Measurements from ENCODE around the gene TNFSF13.

Gene TNFSF13

DNA sequence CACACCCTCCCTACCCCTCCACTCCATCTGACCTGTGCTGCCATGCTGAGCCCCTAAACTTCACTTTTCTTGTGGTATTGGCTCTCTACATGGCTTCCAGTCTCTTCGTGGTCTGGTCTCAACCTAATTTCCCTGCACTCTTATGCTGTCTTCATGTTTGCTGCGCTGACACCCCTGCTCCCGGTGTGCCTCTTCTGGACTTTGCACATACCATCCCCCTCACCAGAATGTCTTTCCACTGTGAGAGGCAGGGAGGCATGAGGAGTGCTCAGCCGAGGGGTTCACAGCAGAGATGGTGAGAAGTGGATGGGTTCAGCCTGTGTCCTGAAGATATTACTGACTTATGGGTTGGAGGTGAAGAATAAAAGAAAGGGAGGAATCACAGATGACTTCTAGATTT is 7.2 kb upstream of the TNFSF13 start:
- TF ChIP-seq, protein P1, sequence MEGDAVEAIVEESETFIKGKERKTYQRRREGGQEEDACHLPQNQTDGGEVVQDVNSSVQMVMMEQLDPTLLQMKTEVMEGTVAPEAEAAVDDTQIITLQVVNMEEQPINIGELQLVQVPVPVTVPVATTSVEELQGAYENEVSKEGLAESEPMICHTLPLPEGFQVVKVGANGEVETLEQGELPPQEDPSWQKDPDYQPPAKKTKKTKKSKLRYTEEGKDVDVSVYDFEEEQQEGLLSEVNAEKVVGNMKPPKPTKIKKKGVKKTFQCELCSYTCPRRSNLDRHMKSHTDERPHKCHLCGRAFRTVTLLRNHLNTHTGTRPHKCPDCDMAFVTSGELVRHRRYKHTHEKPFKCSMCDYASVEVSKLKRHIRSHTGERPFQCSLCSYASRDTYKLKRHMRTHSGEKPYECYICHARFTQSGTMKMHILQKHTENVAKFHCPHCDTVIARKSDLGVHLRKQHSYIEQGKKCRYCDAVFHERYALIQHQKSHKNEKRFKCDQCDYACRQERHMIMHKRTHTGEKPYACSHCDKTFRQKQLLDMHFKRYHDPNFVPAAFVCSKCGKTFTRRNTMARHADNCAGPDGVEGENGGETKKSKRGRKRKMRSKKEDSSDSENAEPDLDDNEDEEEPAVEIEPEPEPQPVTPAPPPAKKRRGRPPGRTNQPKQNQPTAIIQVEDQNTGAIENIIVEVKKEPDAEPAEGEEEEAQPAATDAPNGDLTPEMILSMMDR (conservative IDR thresholded peaks at IDR 0.05; ENCODE audit: low read depth, low read length): no peak
- no peak overlapping the region for H3K4me3 ChIP-seq (ENCODE audit: low read depth, low read length)
- no peak for DNase-seq (ENCODE audit: low read depth)

DNA sequence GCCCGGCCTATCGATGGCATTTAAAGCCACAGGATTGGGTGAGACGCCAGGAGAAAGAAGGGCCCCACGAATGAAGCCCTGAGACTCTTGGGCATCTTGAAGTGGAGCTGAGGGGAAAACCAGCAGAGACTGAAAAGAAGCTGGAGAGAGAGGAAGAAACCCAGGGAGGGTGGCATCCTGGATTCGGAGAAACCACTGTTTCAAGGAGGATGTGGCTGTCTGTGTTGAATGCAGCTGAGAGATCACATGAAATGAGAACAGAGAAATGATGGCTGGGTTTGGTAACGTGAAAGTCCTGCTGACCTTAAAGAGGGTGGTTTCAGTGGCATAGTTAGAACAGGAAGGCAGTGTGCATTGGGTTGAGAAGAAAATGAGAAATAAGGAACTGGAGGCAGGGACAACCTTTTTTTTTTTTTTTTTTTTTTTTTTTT is 5.9 kb upstream of the TNFSF13 start:
- no peak overlapping the region for H3K4me3 ChIP-seq (ENCODE audit: low read depth, low read length)
- no peak for DNase-seq (ENCODE audit: low read depth)
- TF ChIP-seq, protein P1 (conservative IDR thresholded peaks at IDR 0.05; ENCODE audit: low read depth, low read length): no peak

DNA sequence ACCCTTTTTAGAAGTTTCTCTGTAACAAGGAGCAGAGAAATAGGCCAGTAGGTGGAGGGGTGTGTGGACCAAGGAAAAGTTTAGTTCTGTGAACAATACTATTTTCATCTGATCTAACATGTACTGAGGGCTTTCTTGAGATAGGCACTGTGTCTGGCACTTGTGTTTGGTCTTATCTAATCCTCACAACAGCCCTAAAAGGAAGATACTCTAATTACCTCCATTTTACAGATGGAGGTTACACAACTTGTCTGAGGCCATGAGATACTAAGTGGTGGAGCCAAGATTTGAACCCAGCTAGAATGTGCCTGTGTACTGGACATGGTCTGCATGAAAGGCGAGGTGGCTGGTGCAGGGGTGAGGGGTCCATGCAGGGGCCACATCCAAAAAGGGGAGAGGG is 5.2 kb upstream of the TNFSF13 start:
- TF ChIP-seq, protein P1 (conservative IDR thresholded peaks at IDR 0.05; ENCODE audit: low read depth, low read length): no peak
- DNase-seq (ENCODE audit: low read depth): no peak
- H3K4me3 ChIP-seq (ENCODE audit: low read depth, low read length): no peak overlapping the region

DNA sequence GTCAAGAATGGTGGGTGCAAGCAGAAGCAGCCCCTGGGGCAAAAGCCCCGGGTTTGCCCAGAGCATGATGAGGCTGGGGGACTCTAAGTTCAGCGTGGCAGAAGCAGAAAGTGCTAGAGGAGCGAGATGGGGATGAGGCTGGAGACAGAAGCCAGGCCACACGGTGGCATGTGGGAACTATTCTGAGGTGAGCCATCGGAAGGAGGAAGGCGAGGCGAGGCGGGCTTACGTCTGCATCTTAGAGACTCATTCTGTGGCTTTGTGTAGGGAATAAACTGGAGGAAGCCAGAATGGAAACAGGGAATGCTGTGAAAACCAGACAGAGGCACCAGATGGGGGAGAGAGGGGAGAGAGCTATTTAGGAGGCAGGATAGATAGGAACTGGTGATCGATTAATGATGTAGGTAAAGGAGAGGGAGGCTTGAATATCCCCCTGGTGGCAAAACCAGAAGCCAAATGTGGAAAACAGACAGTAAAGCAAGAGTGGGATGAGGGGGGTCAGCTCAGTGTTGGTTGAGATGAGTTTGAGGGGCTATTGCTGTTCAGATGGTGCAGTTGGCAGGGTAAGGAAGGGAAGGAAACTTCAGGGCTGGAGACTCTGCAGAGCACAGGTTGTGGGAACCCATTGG is 3.1 kb upstream of the TNFSF13 start:
- DNase-seq (ENCODE audit: low read depth): no peak
- TF ChIP-seq, protein P1 (conservative IDR thresholded peaks at IDR 0.05; ENCODE audit: low read depth, low read length): peak; percentile 43

DNA sequence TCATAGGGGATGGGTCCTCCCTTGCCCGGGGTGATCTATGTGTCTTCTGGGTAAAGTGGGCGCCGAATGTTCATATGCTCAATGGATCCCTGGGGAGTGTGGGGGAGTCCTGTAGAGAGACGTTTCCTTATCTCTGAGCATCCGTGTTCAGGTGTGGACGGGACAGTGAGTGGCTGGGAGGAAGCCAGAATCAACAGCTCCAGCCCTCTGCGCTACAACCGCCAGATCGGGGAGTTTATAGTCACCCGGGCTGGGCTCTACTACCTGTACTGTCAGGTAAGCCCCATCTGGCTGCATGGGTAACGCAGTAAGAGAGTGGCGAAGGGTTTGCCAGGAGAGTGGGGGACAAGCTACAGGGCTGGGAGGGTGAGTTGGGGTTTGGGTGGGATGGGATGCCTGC is 1.9 kb upstream of the TNFSF13 start:
- DNase-seq (ENCODE audit: low read depth): no peak
- no peak overlapping the region for H3K4me3 ChIP-seq (ENCODE audit: low read depth, low read length)
- TF ChIP-seq, protein P1 (conservative IDR thresholded peaks at IDR 0.05; ENCODE audit: low read depth, low read length): no peak

More for the DNA sequence above, 3.1 kb upstream of the TNFSF13 start:
- H3K4me3 ChIP-seq (ENCODE audit: low read depth, low read length): no peak overlapping the region

DNA sequence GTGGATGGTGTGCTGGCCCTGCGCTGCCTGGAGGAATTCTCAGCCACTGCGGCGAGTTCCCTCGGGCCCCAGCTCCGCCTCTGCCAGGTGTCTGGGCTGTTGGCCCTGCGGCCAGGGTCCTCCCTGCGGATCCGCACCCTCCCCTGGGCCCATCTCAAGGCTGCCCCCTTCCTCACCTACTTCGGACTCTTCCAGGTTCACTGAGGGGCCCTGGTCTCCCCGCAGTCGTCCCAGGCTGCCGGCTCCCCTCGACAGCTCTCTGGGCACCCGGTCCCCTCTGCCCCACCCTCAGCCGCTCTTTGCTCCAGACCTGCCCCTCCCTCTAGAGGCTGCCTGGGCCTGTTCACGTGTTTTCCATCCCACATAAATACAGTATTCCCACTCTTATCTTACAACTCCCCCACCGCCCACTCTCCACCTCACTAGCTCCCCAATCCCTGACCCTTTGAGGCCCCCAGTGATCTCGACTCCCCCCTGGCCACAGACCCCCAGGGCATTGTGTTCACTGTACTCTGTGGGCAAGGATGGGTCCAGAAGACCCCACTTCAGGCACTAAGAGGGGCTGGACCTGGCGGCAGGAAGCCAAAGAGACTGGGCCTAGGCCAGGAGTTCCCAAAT is 1.3 kb upstream of the TNFSF13 start:
- TF ChIP-seq, protein P1 (conservative IDR thresholded peaks at IDR 0.05; ENCODE audit: low read depth, low read length): no peak
- H3K4me3 ChIP-seq (ENCODE audit: low read depth, low read length): no peak overlapping the region
- DNase-seq (ENCODE audit: low read depth): no peak
